A172 (cell line): ENCODE measurements around the gene MYLK. TPM values are rescaled to one million over a fixed set of nuclear protein-coding genes. Genes with fewer than 3 reads are reported as not detected.

ENCODE experiments used
- DNase-seq: peaks from one replicate; pipeline ENCODE4 v3.0.0-alpha.2; 2015; ENCODE audit warnings: low spot score
- total RNA-seq: library from RNA; depleted of rRNA; stranded (reverse); fragments of >200 nt; shearing (Covaris generic); gene quantifications from 2 replicates; pipeline ENCODE4 v1.2.3, GENCODE V29; 2014

Gene MYLK
- total RNA-seq, 1 experiment from 2014 or later = 109 TPM

DNA sequence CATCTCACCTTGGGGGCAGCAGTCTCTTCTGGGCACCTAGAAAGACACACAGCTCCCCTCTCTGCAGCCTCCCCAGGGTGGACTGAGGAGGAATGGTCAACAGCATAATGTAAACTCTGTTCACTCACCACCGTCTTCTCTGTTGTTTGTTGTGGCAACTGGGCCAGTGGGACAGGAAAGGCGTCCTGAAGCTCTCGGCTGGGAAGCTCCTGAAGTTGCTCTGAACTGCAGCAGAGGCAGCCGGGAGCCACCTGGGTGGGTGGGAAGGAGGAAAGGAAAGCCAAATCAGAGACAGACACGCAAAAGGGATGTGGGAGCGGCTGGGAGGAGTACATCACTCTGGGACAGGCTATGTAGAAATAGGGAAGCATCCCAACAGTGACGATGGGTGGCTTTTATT lies 52.7 kb downstream of the MYLK start:
- no peak for DNase-seq

GRCh38 chr3:123821920-123822319 lies 62.2 kb downstream of the MYLK start:
- DNase-seq = no peak

DNA sequence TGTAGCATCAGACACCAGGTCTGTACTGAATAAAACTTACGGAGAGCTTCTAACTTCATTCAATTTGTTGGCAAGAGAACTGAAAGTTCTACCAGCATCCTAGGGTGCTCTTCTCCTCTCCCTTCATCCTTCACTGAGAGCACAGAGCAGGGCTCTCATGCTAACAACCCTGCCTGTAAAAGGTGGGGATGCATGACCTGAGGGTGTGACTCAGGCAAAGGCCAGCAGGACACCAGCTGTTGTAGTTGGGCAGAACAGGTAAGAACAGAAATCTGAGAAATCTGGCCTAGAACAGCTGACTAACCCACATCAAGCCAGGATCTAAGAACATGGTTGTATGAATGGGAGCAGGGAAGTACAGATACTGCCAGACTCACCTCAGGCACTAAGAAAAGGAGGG lies 64.2 kb downstream of the MYLK start:
- no peak for DNase-seq

GRCh38 chr3:123818921-123819429 lies 65.2 kb downstream of the MYLK start:
- peak; percentile 91 for DNase-seq

DNA sequence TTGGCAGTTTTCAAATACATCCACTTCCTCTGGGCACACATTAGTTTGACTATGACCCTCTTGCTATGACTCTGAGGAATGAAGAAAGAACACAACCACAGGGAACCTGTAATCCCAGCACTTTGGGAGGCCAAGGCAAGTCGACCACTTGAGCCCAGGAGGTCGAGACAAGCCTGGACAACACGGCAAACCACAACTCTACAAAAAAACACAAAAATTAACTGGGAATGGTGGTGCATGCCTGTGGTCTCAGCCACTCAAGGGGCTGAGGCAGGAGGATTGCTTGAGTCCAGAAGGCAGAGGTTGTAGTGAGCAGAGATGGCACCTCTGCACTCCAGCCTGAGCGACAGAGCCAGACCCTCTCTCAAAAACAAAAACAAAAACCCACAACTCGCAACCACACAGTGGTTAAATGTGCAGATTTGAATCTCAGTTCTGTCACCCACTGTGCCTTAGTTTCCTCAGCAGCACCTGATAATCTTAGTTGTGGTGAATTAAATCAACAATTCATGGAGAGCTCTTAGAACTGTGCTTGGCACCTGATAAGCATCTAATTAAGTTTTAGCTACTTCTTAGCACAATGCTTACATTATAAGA lies 65.7 kb downstream of the MYLK start:
- DNase-seq = peak; percentile 51

DNA sequence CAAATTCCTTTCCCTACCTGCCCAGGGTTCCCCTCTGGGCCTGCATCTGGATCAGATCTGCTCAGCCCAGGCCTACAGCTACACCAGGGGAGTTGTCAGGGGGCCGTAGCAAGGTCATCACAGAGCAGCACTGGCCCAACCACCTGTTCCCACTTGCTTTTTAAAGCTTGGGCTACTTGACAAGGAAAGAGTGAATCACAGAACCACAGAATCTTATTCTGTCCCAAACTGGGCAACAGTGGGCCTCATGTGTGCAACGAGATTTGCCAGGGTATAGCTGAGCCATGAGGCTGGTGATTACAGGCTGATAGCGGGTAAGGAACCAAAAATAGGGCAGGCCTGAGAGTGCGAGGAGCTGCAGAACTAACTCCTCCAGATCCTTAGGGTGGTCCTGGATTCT lies 66.7 kb downstream of the MYLK start:
- DNase-seq = peak; percentile 54

DNA sequence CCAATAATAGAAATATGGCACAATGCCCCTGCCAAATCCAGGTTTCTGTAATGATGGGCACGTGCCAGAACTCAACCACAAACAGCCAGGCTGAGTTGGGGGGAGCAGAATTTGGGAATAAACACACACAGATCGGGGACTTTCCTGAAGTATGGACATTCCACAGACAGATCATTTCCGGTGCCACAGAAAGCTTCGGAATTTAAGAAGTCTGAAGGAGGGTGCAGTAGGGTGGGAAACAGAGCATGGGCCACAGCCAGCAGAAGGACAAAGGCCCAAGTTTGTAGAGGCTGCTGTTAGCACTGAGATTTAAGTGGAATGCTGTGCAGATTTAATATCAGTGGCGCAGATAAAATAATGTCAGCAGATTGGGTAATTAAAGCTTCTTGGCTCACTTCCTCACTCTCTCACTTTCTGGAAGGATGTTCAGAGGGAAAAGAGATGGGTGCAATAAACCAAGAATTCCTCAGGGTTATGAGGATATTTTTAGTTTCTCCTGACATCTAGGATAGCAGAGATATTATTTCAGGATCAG lies 67.4 kb downstream of the MYLK start:
- DNase-seq = peak; percentile 96

DNA sequence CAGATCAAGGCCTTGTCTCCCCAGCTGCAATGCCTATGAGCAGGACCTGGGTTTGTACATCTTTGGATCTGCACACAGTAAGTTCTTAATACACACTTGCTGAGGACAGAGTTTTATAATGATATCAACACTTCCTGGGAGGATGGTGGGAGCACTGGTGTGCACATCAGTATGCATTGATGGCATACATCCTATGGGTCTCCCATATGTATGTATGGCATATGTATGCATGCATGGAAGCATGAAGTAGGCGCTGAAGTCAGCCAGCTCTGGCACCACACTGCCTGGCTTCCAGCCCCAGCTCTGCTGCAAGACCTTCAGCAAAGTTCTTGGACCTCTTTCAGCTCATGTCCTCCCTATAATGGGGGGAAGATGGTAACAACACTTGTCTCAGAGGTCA lies 68.2 kb downstream of the MYLK start:
- no peak for DNase-seq

- DNase-seq = no peak
Measured at GRCh38 chr3:123813876-123814275, 70.3 kb downstream of the MYLK start.

DNA sequence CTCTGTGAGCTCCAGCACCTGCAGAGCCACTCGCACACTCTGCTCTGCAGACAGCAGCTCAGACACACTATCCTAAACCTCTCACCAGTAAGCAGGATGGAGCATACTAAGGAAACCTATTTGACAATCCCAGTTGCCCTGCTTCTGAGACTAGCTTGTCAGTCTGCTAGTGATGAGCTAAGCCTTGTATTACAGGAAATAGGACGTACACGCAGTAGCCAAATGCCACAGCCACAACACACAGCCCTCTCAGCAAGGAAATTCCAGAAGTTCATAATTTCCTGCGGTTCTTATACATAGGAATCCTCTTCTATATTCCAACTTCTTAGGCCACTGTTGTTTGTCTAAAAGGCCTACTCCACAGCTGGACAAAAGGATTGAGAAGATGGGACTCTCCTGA lies 74.5 kb downstream of the MYLK start:
- DNase-seq = no peak

- no peak for DNase-seq
Measured at GRCh38 chr3:123808812-123809211, 75.3 kb downstream of the MYLK start.

DNA sequence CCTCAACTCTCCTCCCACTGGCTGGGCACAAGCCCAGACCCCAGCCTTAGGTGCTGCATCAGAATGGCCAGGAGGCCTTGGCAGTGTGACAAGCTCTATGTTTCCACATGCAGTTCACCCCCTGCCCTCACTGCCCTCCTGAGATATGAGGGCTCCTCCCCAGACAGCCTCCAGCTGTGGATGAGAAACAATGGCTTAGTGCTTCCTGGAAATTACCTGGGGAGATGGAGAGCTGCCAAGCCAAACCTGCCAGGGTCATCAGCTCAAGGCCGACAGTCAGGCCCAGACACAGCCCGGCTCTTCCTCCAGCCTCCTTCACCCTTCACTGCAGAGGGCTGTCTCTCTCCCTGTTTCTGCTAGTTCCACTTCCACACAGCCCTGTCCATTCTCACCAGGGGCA lies 76.3 kb downstream of the MYLK start:
- DNase-seq = peak; percentile 79

GRCh38 chr3:123805504-123805903 lies 78.6 kb downstream of the MYLK start:
- no peak for DNase-seq

GRCh38 chr3:123805101-123805500 lies 79.0 kb downstream of the MYLK start:
- no peak for DNase-seq

- no peak for DNase-seq
Measured at GRCh38 chr3:123804676-123805075, 79.5 kb downstream of the MYLK start.

DNA sequence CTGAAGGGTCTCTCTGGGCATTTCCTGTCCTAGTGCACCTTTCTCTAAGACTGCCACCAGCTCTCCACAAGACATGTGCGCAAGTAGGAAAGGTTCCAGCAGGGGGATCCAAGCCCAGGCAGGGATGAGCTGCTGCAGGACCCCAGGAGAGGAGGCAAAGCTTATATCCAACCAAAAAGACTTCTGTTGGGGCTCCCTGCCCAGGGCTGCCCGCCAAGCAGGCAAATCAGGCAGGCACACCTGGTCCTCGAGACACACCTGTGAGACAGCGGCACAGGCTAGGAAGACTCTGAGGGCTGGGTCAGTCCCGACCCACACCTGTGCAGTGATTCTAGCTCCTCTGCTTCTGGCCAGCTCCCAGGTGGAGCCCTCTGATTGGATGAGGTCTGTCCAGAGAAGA lies 80.6 kb downstream of the MYLK start:
- no peak for DNase-seq

GRCh38 chr3:123802007-123802625 lies 82.0 kb downstream of the MYLK start:
- DNase-seq = no peak

- no peak for DNase-seq
Measured at GRCh38 chr3:123801474-123801873, 82.7 kb downstream of the MYLK start.

GRCh38 chr3:123800362-123800682 lies 83.8 kb downstream of the MYLK start:
- no peak for DNase-seq

DNA sequence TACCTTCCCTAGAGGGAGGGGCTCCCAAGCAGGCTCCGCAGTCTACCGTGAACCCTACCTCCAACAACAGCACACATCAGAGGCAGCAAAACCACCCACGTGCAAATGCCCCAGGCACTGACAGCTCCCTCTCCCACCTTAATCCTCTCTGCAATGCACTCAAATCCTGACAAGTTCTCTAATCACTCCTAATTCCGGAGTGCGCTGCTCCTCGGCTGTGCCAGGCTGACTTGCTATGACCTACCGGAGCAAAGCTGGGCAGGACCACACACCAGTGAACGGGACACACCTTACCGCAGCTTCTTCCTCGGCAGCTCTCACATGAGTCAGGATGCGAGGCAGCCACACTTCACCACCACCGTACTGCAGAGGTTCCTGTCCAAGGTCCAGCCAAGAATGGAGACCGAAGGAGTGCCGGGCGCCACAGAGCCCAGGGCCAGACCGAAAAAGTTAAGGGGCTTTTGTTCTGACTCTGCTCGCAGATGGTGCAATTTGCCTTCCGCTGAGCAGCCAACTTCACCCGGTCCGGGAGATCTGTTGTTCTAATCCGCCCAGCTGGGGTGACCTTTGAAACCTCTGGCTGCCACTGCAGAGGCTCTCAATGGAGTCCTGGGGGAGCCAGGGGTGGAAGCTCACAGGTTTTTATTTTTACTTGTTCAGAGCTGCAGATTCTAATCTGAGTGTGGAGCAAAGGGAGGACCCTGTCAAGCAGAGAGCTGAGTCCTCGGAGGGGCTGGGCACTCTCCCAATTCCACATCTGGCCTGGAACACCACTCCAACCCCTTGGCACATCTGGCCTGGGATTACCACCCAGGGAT lies 84.4 kb downstream of the MYLK start:
- DNase-seq = no peak

DNA sequence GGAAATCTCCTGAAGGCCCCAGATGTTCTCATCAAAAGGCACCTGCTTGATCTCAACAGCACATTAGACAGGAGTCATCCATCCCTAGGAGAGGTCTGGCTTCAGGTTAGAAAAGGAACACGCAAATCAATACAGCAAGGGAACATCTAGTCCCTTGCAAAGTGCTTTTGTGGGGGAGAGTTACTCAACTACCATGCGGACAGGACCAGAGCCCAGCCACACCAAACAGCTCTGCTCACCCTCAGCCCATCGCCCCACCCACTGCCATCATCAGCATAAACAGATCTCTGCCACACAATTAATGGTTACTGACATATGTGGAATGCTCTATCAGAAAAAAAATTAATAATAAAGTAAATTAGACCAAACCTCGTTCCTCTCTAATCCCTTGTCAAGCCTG lies 85.6 kb downstream of the MYLK start:
- DNase-seq = no peak

DNA sequence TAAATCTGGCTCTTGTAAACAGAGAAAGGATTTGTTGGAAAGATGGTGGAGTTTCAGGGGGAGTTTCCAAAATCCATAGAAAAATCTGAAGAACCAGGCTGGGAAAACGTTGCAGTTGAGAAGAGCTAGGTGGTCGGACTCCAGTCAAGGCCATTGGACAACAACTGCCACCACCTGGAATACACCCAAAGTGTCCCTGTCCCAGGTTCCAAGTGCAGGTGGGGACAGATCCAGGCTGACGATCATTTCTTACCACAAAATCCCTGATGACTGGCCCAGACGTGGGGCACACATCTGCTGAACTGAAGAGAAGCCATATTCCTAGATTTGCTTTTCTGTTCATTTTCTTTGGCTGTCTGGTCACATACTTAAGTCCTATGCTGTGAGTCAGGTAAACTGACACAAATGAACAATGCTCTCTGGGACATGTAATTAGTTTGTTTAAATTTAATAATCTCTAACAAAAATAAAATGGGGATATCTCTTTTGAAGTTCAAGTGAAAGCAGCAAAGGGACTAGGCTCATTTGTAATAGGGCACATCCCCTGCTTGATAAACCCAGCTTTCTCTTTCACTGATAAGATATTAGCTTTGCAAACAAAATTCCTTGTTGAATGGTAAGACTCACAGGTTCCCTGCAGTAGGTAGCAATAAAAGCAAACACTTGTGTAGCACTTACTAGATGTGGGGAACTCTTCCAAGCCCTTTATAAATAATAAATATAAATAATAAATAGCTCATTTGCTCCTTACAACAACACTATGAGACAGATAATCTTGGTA lies 88.5 kb downstream of the MYLK start:
- no peak for DNase-seq
